Measurements from ENCODE around the gene SULT1C3. TPM values are rescaled to one million over a fixed set of nuclear protein-coding genes. Genes with fewer than 3 reads are reported as not detected.

SULT1C3 gene
- total RNA-seq, 2 experiments from 2014 or later: not detected

- DNase-seq (no peak), ATAC-seq (no peak)
- Mint-ChIP-seq H3K4me3 (no peak overlapping the region), H3K27ac (no peak overlapping the region), H3K4me1 (no peaks in the 10 kb centered on the region), H3K36me3 (no peaks in the 10 kb centered on the region), H3K27me3 (peaks cover 2% of the 10 kb centered on the region), H3K9me3 (ENCODE audit: low read depth) (no peaks in the 10 kb centered on the region)
- CTCF ChIA-PET: no interaction called here
Observed at GRCh38 chr2:108293850-108294249, 54.1 kb downstream of the SULT1C3 start.

- Mint-ChIP-seq H3K4me3 (no peak overlapping the region), H3K9me3 (ENCODE audit: low read depth) (no peaks in the 10 kb centered on the region), H3K4me1 (no peaks in the 10 kb centered on the region), H3K27me3 (peaks cover 4% of the 10 kb centered on the region), H3K36me3 (no peaks in the 10 kb centered on the region), H3K27ac (no peak overlapping the region)
- no peak for DNase-seq
- ATAC-seq: no peak
- CTCF ChIA-PET: no interaction called here
Observed at GRCh38 chr2:108297436-108298141, 57.8 kb downstream of the SULT1C3 start.

DNA sequence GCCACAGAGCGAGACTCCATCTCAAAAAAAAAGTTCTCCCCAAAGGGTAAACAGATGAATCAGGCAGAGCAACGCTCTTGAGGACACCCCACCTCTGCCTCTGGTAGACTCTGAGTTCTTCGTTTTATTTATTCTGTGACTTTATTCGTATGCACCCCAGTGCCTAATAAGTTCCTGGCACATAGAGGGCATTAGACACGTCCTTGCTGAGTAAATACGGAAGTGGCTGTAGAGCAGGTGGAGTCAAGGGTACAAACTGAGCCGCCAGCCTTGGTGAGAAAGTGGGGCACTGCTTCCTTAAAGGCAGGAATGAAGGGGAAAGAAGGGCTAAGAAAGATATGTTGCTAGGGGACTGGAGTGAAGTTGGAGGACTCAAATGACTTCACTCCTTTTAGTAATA lies 61.8 kb downstream of the SULT1C3 start:
- no peak for ATAC-seq
- DNase-seq: no peak
- Mint-ChIP-seq H3K27me3 (peaks cover 4% of the 10 kb centered on the region), H3K27ac (no peak overlapping the region), H3K9me3 (ENCODE audit: low read depth) (no peaks in the 10 kb centered on the region), H3K4me1 (peaks cover 7% of the 10 kb centered on the region), H3K4me3 (no peak overlapping the region), H3K36me3 (no peaks in the 10 kb centered on the region)
- CTCF ChIA-PET: no interaction called here

DNA sequence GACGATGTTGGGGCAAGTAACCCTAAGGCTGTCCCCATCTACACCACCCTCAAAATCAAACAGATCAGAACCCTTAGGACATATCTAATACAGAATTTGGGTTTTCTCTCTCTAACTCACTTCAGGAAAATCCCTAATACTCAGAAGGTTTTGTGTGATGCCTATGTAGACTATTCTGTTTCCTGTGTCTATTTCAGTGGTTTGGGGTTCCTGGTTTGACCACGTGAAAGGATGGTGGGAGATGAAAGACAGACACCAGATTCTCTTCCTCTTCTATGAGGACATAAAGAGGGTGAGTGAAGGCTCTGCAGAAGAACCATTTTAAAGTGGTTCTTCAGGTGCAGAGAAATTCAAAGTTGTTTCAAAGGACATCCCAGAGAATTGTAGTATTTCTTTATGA lies 65.2 kb downstream of the SULT1C3 start:
- no peaks in the 10 kb centered on the region for H3K36me3 Mint-ChIP-seq
- peaks cover 16% of the 10 kb centered on the region for H3K27me3 Mint-ChIP-seq
- peaks cover 7% of the 10 kb centered on the region for H3K4me1 Mint-ChIP-seq
- no peaks in the 10 kb centered on the region for H3K9me3 Mint-ChIP-seq (ENCODE audit: low read depth)
- no peak overlapping the region for H3K27ac Mint-ChIP-seq
- H3K4me3 Mint-ChIP-seq: no peak overlapping the region
- no peak for ATAC-seq
- CTCF ChIA-PET: no interaction called here
- DNase-seq: no peak

DNA sequence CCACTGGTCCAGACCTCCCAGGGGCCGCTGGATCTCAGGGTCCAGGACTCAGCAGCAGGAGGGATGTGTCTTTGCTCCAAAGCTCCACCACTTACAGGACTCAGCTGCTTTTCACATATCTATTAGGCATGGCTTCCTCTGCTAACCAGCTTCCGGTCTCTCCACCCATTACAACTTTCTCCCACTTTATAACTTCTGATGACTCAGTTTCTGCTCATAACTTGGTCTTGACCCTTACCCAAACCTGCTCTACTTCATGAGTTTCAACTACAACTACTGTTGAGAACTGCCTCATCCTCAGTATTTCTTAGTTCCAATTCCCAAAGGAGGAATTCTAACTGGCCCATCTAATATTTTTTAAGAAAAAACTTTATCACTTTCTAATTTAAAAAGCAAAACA lies 66.1 kb downstream of the SULT1C3 start:
- Mint-ChIP-seq H3K27me3 (peaks cover 17% of the 10 kb centered on the region), H3K4me3 (no peak overlapping the region), H3K27ac (no peak overlapping the region), H3K4me1 (peaks cover 7% of the 10 kb centered on the region), H3K36me3 (no peaks in the 10 kb centered on the region), H3K9me3 (ENCODE audit: low read depth) (no peaks in the 10 kb centered on the region)
- DNase-seq (no peak), ATAC-seq (no peak)
- CTCF ChIA-PET: no interaction called here

- Mint-ChIP-seq H3K36me3 (no peaks in the 10 kb centered on the region), H3K4me3 (no peak overlapping the region), H3K27ac (no peak overlapping the region), H3K4me1 (peaks cover 6% of the 10 kb centered on the region), H3K9me3 (ENCODE audit: low read depth) (no peaks in the 10 kb centered on the region), H3K27me3 (peaks cover 13% of the 10 kb centered on the region)
- ATAC-seq: no peak
- DNase-seq: no peak
- CTCF ChIA-PET: no interaction called here
Observed at GRCh38 chr2:108309903-108310302, 70.1 kb downstream of the SULT1C3 start.

Other genes starting within 250 kb of the SULT1C3 start
- gene SULT1C2, start 48.9 kb downstream of the SULT1C3 start, total RNA-seq: not detected
- not detected for gene SULT1C4, start 138.0 kb downstream of the SULT1C3 start, total RNA-seq
- 10 to 100 TPM; 47.4 to 47.8 TPM for gene GCC2, start 209.2 kb downstream of the SULT1C3 start, total RNA-seq